ENCODE results near the gene IL17A. TPM values are rescaled to one million over a fixed set of nuclear protein-coding genes. Genes with fewer than 3 reads are reported as not detected.

Gene IL17A
- total RNA-seq, result under 1 TPM; 0.51 to 0.63 TPM
- polyA plus RNA-seq, result not detected

- Mint-ChIP-seq H3K36me3 (no peaks in the 10 kb centered on the region), H3K27ac (no peak within 1 kb of the TSS), H3K4me1 (peaks cover 3 to 4% (median 4%) of the 10 kb centered on the region in 3 donors), H3K27me3 (peaks cover 30 to 65% of the 10 kb centered on the region in 2 donors), H3K9me3 (no peaks in the 10 kb centered on the region), H3K4me3 (peak within 1 kb of the TSS in 1 of 7 donors; percentile 12)
- Histone ChIP-seq H3K27ac (ENCODE audit: low read depth, low read length) (no peak within 1 kb of the TSS), H3K4me1 (ENCODE audit: insufficient read depth, low read length) (no peaks in the 10 kb centered on the region), H3K4me3 (ENCODE audit: low read length) (no peak within 1 kb of the TSS), H3K9me3 (ENCODE audit: low read length) (no peaks in the 10 kb centered on the region), H3K36me3 (ENCODE audit: insufficient read depth, low read length) (no peaks in the 10 kb centered on the region), H3K27me3 (ENCODE audit: insufficient read depth, low read length, poor library complexity, severe bottlenecking) (no peaks in the 10 kb centered on the region)
- CTCF ChIA-PET, result no interaction called here
- no peak for DNase-seq
- POLR2A ChIA-PET, result no interaction called here
These were observed at the start of gene IL17A for GRCh38 chr6:52186075-52186474. Gene IL17A, plus strand, starts transcription at chr6:52186375. Its CDS starts 57 bp downstream, at chr6:52186432.

GRCh38 chr6:52136934-52137467, 49.2 kb upstream of the IL17A start:
- no peaks in the 10 kb centered on the region for H3K9me3 Mint-ChIP-seq
- peaks cover 6% of the 10 kb centered on the region for H3K27me3 ChIP-seq (ENCODE audit: insufficient read depth, low read length, poor library complexity, severe bottlenecking)
- no peak overlapping the region for H3K4me3 Mint-ChIP-seq
- no peak overlapping the region for H3K27ac ChIP-seq (ENCODE audit: low read depth, low read length)
- ChIA-PET CTCF (no interaction called here), POLR2A (no interaction called here)
- no peak overlapping the region for H3K27ac Mint-ChIP-seq
- H3K36me3 Mint-ChIP-seq, result peaks cover 0 to 2% (median 0%) of the 10 kb centered on the region in 3 donors
- H3K9me3 ChIP-seq (ENCODE audit: low read length), result no peaks in the 10 kb centered on the region
- H3K4me1 Mint-ChIP-seq, result peaks cover 0 to 7% (median 4%) of the 10 kb centered on the region in 3 donors
- no peaks in the 10 kb centered on the region for H3K4me1 ChIP-seq (ENCODE audit: insufficient read depth, low read length)
- DNase-seq, result no peak
- no peaks in the 10 kb centered on the region for H3K36me3 ChIP-seq (ENCODE audit: insufficient read depth, low read length)
- H3K4me3 ChIP-seq (ENCODE audit: low read length), result no peak overlapping the region
- peaks cover 5 to 14% of the 10 kb centered on the region in 2 donors for H3K27me3 Mint-ChIP-seq

GRCh38 chr6:52138284-52138683, 47.9 kb upstream of the IL17A start:
- no peak overlapping the region for H3K27ac Mint-ChIP-seq
- ChIA-PET CTCF (no interaction called here), POLR2A (no interaction called here)
- DNase-seq, result no peak
- H3K4me3 Mint-ChIP-seq, result no peak overlapping the region
- Histone ChIP-seq H3K27me3 (ENCODE audit: insufficient read depth, low read length, poor library complexity, severe bottlenecking) (peaks cover 7% of the 10 kb centered on the region), H3K4me1 (ENCODE audit: insufficient read depth, low read length) (no peaks in the 10 kb centered on the region), H3K36me3 (ENCODE audit: insufficient read depth, low read length) (no peaks in the 10 kb centered on the region), H3K27ac (ENCODE audit: low read depth, low read length) (no peak overlapping the region), H3K4me3 (ENCODE audit: low read length) (no peak overlapping the region), H3K9me3 (ENCODE audit: low read length) (no peaks in the 10 kb centered on the region)
- peaks cover 0 to 3% (median 0%) of the 10 kb centered on the region in 5 donors for H3K9me3 Mint-ChIP-seq
- H3K27me3 Mint-ChIP-seq, result peaks cover 10 to 25% of the 10 kb centered on the region in 2 donors
- peaks cover 0 to 7% (median 4%) of the 10 kb centered on the region in 3 donors for H3K4me1 Mint-ChIP-seq
- H3K36me3 Mint-ChIP-seq, result peaks cover 0 to 2% (median 0%) of the 10 kb centered on the region in 3 donors

- peaks cover 10% of the 10 kb centered on the region for H3K27me3 ChIP-seq (ENCODE audit: insufficient read depth, low read length, poor library complexity, severe bottlenecking)
- CTCF ChIA-PET, result no interaction called here
- Mint-ChIP-seq H3K4me1 (no peaks in the 10 kb centered on the region), H3K27me3 (peaks cover 14 to 41% of the 10 kb centered on the region in 2 donors), H3K9me3 (peaks cover 0 to 3% (median 0%) of the 10 kb centered on the region in 5 donors), H3K36me3 (peaks cover 0 to 2% (median 0%) of the 10 kb centered on the region in 3 donors), H3K27ac (no peak overlapping the region), H3K4me3 (no peak overlapping the region)
- no peak for DNase-seq
- no peaks in the 10 kb centered on the region for H3K36me3 ChIP-seq (ENCODE audit: insufficient read depth, low read length)
- no peaks in the 10 kb centered on the region for H3K4me1 ChIP-seq (ENCODE audit: insufficient read depth, low read length)
- H3K27ac ChIP-seq (ENCODE audit: low read depth, low read length), result no peak overlapping the region
- H3K4me3 ChIP-seq (ENCODE audit: low read length), result no peak overlapping the region
- POLR2A ChIA-PET, result no interaction called here
- no peaks in the 10 kb centered on the region for H3K9me3 ChIP-seq (ENCODE audit: low read length)
These were observed 46.0 kb upstream of the IL17A start for GRCh38 chr6:52139985-52140680.

- CTCF ChIA-PET, result no interaction called here
- no peaks in the 10 kb centered on the region for H3K4me1 Mint-ChIP-seq
These were observed 44.6 kb upstream of the IL17A start for GRCh38 chr6:52141596-52141995.

GRCh38 chr6:52142556-52142955, 43.6 kb upstream of the IL17A start:
- Mint-ChIP-seq H3K27ac (no peak overlapping the region), H3K27me3 (peaks cover 21 to 58% of the 10 kb centered on the region in 2 donors)

More at GRCh38 chr6:52141596-52141995, 44.6 kb upstream of the IL17A start:
- Mint-ChIP-seq H3K4me3 (no peak overlapping the region), H3K36me3 (no peaks in the 10 kb centered on the region), H3K9me3 (peaks cover 0 to 3% (median 0%) of the 10 kb centered on the region in 5 donors), H3K27me3 (peaks cover 18 to 51% of the 10 kb centered on the region in 2 donors), H3K27ac (peak overlapping the region in 1 of 8 donors; percentile 59)
- no peaks in the 10 kb centered on the region for H3K36me3 ChIP-seq (ENCODE audit: insufficient read depth, low read length)
- H3K4me1 ChIP-seq (ENCODE audit: insufficient read depth, low read length), result no peaks in the 10 kb centered on the region
- POLR2A ChIA-PET, result no interaction called here
- no peaks in the 10 kb centered on the region for H3K9me3 ChIP-seq (ENCODE audit: low read length)
- peaks cover 10% of the 10 kb centered on the region for H3K27me3 ChIP-seq (ENCODE audit: insufficient read depth, low read length, poor library complexity, severe bottlenecking)
- H3K27ac ChIP-seq (ENCODE audit: low read depth, low read length), result no peak overlapping the region
- no peak for DNase-seq
- no peak overlapping the region for H3K4me3 ChIP-seq (ENCODE audit: low read length)

GRCh38 chr6:52143551-52143950, 42.6 kb upstream of the IL17A start:
- no peaks in the 10 kb centered on the region for H3K4me1 Mint-ChIP-seq
- CTCF ChIA-PET, result no interaction called here
- H3K27me3 Mint-ChIP-seq, result peaks cover 21 to 63% of the 10 kb centered on the region in 2 donors
- Histone ChIP-seq H3K27ac (ENCODE audit: low read depth, low read length) (no peak overlapping the region), H3K36me3 (ENCODE audit: insufficient read depth, low read length) (no peaks in the 10 kb centered on the region), H3K4me3 (ENCODE audit: low read length) (no peak overlapping the region), H3K4me1 (ENCODE audit: insufficient read depth, low read length) (no peaks in the 10 kb centered on the region), H3K9me3 (ENCODE audit: low read length) (no peaks in the 10 kb centered on the region), H3K27me3 (ENCODE audit: insufficient read depth, low read length, poor library complexity, severe bottlenecking) (peaks cover 10% of the 10 kb centered on the region)
- H3K4me3 Mint-ChIP-seq, result no peak overlapping the region
- H3K9me3 Mint-ChIP-seq, result peaks cover 0 to 3% (median 0%) of the 10 kb centered on the region in 5 donors
- POLR2A ChIA-PET, result no interaction called here
- no peak for DNase-seq
- no peaks in the 10 kb centered on the region for H3K36me3 Mint-ChIP-seq
- no peak overlapping the region for H3K27ac Mint-ChIP-seq

More at GRCh38 chr6:52142556-52142955, 43.6 kb upstream of the IL17A start:
- no peaks in the 10 kb centered on the region for H3K4me1 Mint-ChIP-seq
- Histone ChIP-seq H3K9me3 (ENCODE audit: low read length) (no peaks in the 10 kb centered on the region), H3K4me1 (ENCODE audit: insufficient read depth, low read length) (no peaks in the 10 kb centered on the region), H3K27me3 (ENCODE audit: insufficient read depth, low read length, poor library complexity, severe bottlenecking) (peaks cover 10% of the 10 kb centered on the region), H3K27ac (ENCODE audit: low read depth, low read length) (no peak overlapping the region), H3K36me3 (ENCODE audit: insufficient read depth, low read length) (no peaks in the 10 kb centered on the region), H3K4me3 (ENCODE audit: low read length) (no peak overlapping the region)
- DNase-seq, result no peak
- H3K36me3 Mint-ChIP-seq, result no peaks in the 10 kb centered on the region
- peaks cover 0 to 3% (median 0%) of the 10 kb centered on the region in 5 donors for H3K9me3 Mint-ChIP-seq
- CTCF ChIA-PET, result no interaction called here
- POLR2A ChIA-PET, result no interaction called here
- no peak overlapping the region for H3K4me3 Mint-ChIP-seq

GRCh38 chr6:52144196-52145076, 41.7 kb upstream of the IL17A start:
- no peaks in the 10 kb centered on the region for H3K4me1 Mint-ChIP-seq
- DNase-seq, result no peak
- no peak overlapping the region for H3K4me3 Mint-ChIP-seq
- no peaks in the 10 kb centered on the region for H3K4me1 ChIP-seq (ENCODE audit: insufficient read depth, low read length)
- no peak overlapping the region for H3K27ac Mint-ChIP-seq
- CTCF ChIA-PET, result no interaction called here
- no peak overlapping the region for H3K27ac ChIP-seq (ENCODE audit: low read depth, low read length)
- POLR2A ChIA-PET, result no interaction called here
- peaks cover 21 to 63% of the 10 kb centered on the region in 2 donors for H3K27me3 Mint-ChIP-seq
- no peak overlapping the region for H3K4me3 ChIP-seq (ENCODE audit: low read length)
- no peaks in the 10 kb centered on the region for H3K36me3 Mint-ChIP-seq
- H3K36me3 ChIP-seq (ENCODE audit: insufficient read depth, low read length), result no peaks in the 10 kb centered on the region
- H3K27me3 ChIP-seq (ENCODE audit: insufficient read depth, low read length, poor library complexity, severe bottlenecking), result peaks cover 10% of the 10 kb centered on the region
- no peaks in the 10 kb centered on the region for H3K9me3 ChIP-seq (ENCODE audit: low read length)
- peaks cover 0 to 3% (median 0%) of the 10 kb centered on the region in 5 donors for H3K9me3 Mint-ChIP-seq

Data from CD8-positive, alpha-beta memory T cell (primary cell).